C4-2B (cell line): ENCODE results near the gene ZC4H2.
"Not testable (repeated sequence)": the region's sequence is repeated elsewhere in the genome, so short reads cannot be mapped to it uniquely, and the experiment has no call there.

Experiments used
- ZFX ChIP-seq: fragments of 450-650 bp; IDR thresholded peaks from 2 replicates; pipeline ENCODE4 v1.6.1; 2017
- TF ChIP-seq, protein P1 (sequence below): fragments of 450-650 bp; conservative IDR thresholded peaks from 2 replicates; pipeline ENCODE4 v1.5.1; 2017; ENCODE audit warnings: mild to moderate bottlenecking

GRCh38 chrX:64878709-64879108, 97.5 kb downstream of the ZC4H2 start:
- TF ChIP-seq, protein P1, sequence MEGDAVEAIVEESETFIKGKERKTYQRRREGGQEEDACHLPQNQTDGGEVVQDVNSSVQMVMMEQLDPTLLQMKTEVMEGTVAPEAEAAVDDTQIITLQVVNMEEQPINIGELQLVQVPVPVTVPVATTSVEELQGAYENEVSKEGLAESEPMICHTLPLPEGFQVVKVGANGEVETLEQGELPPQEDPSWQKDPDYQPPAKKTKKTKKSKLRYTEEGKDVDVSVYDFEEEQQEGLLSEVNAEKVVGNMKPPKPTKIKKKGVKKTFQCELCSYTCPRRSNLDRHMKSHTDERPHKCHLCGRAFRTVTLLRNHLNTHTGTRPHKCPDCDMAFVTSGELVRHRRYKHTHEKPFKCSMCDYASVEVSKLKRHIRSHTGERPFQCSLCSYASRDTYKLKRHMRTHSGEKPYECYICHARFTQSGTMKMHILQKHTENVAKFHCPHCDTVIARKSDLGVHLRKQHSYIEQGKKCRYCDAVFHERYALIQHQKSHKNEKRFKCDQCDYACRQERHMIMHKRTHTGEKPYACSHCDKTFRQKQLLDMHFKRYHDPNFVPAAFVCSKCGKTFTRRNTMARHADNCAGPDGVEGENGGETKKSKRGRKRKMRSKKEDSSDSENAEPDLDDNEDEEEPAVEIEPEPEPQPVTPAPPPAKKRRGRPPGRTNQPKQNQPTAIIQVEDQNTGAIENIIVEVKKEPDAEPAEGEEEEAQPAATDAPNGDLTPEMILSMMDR: not testable (repeated sequence)
- not testable (repeated sequence) for TF ChIP-seq ZFX
